Hepatocyte (in vitro differentiated cells): Measurements from ENCODE around the gene FCHO1.

Experiments
- EZH2phosphoT487 ChIP-seq: fragments of 200-600 bp; sonication (generic); IDR thresholded peaks from one replicate; pipeline ENCODE4 v1.6.1; 2018; ENCODE audit warnings: antibody characterized with exemption, mild to moderate bottlenecking, low read depth, moderate library complexity; ENCODE audit not compliant: unreplicated experiment, severe bottlenecking
- TF ChIP-seq, protein P1 (sequence below): fragments of 200-600 bp; sonication (generic); IDR thresholded peaks from 2 replicates; pipeline ENCODE4 v1.5.1; 2016; ENCODE audit warnings: antibody characterized with exemption, mild to moderate bottlenecking; ENCODE audit not compliant: poor library complexity

- TF ChIP-seq, protein P1, sequence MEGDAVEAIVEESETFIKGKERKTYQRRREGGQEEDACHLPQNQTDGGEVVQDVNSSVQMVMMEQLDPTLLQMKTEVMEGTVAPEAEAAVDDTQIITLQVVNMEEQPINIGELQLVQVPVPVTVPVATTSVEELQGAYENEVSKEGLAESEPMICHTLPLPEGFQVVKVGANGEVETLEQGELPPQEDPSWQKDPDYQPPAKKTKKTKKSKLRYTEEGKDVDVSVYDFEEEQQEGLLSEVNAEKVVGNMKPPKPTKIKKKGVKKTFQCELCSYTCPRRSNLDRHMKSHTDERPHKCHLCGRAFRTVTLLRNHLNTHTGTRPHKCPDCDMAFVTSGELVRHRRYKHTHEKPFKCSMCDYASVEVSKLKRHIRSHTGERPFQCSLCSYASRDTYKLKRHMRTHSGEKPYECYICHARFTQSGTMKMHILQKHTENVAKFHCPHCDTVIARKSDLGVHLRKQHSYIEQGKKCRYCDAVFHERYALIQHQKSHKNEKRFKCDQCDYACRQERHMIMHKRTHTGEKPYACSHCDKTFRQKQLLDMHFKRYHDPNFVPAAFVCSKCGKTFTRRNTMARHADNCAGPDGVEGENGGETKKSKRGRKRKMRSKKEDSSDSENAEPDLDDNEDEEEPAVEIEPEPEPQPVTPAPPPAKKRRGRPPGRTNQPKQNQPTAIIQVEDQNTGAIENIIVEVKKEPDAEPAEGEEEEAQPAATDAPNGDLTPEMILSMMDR = no peak
- no peak for TF ChIP-seq EZH2phosphoT487
Measured at GRCh38 chr19:17741456-17741855, 9.8 kb upstream of the FCHO1 start.
